Left ventricle myocardium inferior (tissue), 1 donor: ENCODE measurements around the gene SOST. TPM values are rescaled to one million over a fixed set of nuclear protein-coding genes. Genes with fewer than 3 reads are reported as not detected.

Source experiments
- DNase-seq: peaks from one replicate; pipeline ENCODE4 v3.0.0-alpha.2; 2020
- H3K27ac ChIP-seq: fragments of 200-600 bp; replicated peaks from 2 replicates; pipeline ENCODE4 v1.8.0; 2021
- H3K27me3 ChIP-seq: fragments of 200-600 bp; 2 replicates; pipeline ENCODE4 v1.8.0; 2021; ENCODE audit warnings: low read depth
- H3K36me3 ChIP-seq: fragments of 200-600 bp; 2 replicates; pipeline ENCODE4 v1.8.0; 2021
- H3K4me1 ChIP-seq: fragments of 200-600 bp; 2 replicates; pipeline ENCODE4 v1.8.0; 2021
- H3K4me3 ChIP-seq: fragments of 200-600 bp; 2 replicates; pipeline ENCODE4 v1.8.0; 2021; ENCODE audit warnings: mild to moderate bottlenecking, moderate library complexity
- H3K9me3 ChIP-seq: fragments of 200-600 bp; replicated peaks from 2 replicates; pipeline ENCODE4 v1.8.0; 2021
- CTCF ChIP-seq: fragments of 200-600 bp; IDR thresholded peaks from 2 replicates; pipeline ENCODE4 v1.8.0; 2021; ENCODE audit warnings: antibody characterized with exemption, mild to moderate bottlenecking, borderline replicate concordance
- intact Hi-C: fragments of 100-400 bp; cut with micrococcal nuclease; formaldehyde crosslinking; loops from one replicate; pipeline ENCODE4 v1.11.0; 2022
- total RNA-seq: library from RNA; stranded (reverse); fragmentation: NEBNext Ultra II Directional; extraction: Animal tissue kit (Norgen Biotek cat#: 25700); gene quantifications from one replicate; pipeline ENCODE4 v1.2.1, GENCODE V29; 2021
- donor health status: DM: no; HTN: yes; CAD: no; lungs with severe emphysema.

Gene SOST
- total RNA-seq, 1 donor from 2014 or later = 0.14 TPM

GRCh38 chr17:43769426-43769825 is 10.8 kb upstream of the SOST start:
- intact Hi-C loops = no loop called here
- no peak overlapping the region for H3K4me3 ChIP-seq
- peaks cover 69% of the 10 kb centered on the region for H3K4me1 ChIP-seq
- no peaks in the 10 kb centered on the region for H3K9me3 ChIP-seq
- no peak for DNase-seq
- TF ChIP-seq CTCF = no peak
- H3K27ac ChIP-seq = peak overlapping the region; percentile 75
- H3K36me3 ChIP-seq = peaks cover 68% of the 10 kb centered on the region
- H3K27me3 ChIP-seq = no peaks in the 10 kb centered on the region

GRCh38 chr17:43768943-43769342 is 10.4 kb upstream of the SOST start:
- intact Hi-C loops = no loop called here
- Histone ChIP-seq H3K9me3 (no peaks in the 10 kb centered on the region), H3K4me1 (peaks cover 64% of the 10 kb centered on the region), H3K27ac (peak overlapping the region; percentile 75), H3K36me3 (peaks cover 63% of the 10 kb centered on the region), H3K4me3 (no peak overlapping the region), H3K27me3 (no peaks in the 10 kb centered on the region)
- no peak for TF ChIP-seq CTCF
- DNase-seq = no peak

GRCh38 chr17:43768382-43768781 is 9.8 kb upstream of the SOST start:
- Histone ChIP-seq H3K4me1 (peaks cover 59% of the 10 kb centered on the region), H3K9me3 (no peaks in the 10 kb centered on the region), H3K36me3 (peaks cover 57% of the 10 kb centered on the region), H3K27me3 (no peaks in the 10 kb centered on the region), H3K27ac (peak overlapping the region; percentile 75), H3K4me3 (no peak overlapping the region)
- peak; percentile 75 for DNase-seq
- intact Hi-C loops = no loop called here
- no peak for TF ChIP-seq CTCF

- no peak for TF ChIP-seq CTCF
- no peak for DNase-seq
- peak overlapping the region; percentile 75 for H3K27ac ChIP-seq
- H3K4me1 ChIP-seq = peaks cover 53% of the 10 kb centered on the region
- intact Hi-C loops = no loop called here
- H3K36me3 ChIP-seq = peaks cover 50% of the 10 kb centered on the region
- H3K4me3 ChIP-seq = no peak overlapping the region
- H3K27me3 ChIP-seq = no peaks in the 10 kb centered on the region
- H3K9me3 ChIP-seq = no peaks in the 10 kb centered on the region
These were observed 9.1 kb upstream of the SOST start for GRCh38 chr17:43767713-43768059.

GRCh38 chr17:43767053-43767712 is 8.6 kb upstream of the SOST start:
- Histone ChIP-seq H3K36me3 (peaks cover 45% of the 10 kb centered on the region), H3K27ac (peak overlapping the region; percentile 75), H3K9me3 (no peaks in the 10 kb centered on the region), H3K27me3 (no peaks in the 10 kb centered on the region), H3K4me3 (no peak overlapping the region), H3K4me1 (peaks cover 48% of the 10 kb centered on the region)
- intact Hi-C loops = no loop called here
- no peak for TF ChIP-seq CTCF
- no peak for DNase-seq
